NCI-H2196 treated with DMSO at 0.1 percent for 48 hours (cell line): ENCODE measurements around the gene PNLDC1.
"Not testable (repeated sequence)": the region's sequence is repeated elsewhere in the genome, so short reads cannot be mapped to it uniquely, and the experiment has no call there.

Source experiments
- DNase-seq: peaks from one replicate; lab custom pipeline; 2025; ENCODE audit not compliant: unreplicated experiment; lab: John Stamatoyannopoulos, UW

The PNLDC1 gene

GRCh38 chr6:159844737-159845645, 44.9 kb downstream of the PNLDC1 start:
- no peak for DNase-seq

- not testable (repeated sequence) for DNase-seq
These were observed 48.5 kb downstream of the PNLDC1 start for GRCh38 chr6:159848552-159848951.

GRCh38 chr6:159849851-159850250, 49.8 kb downstream of the PNLDC1 start:
- DNase-seq = not testable (repeated sequence)

GRCh38 chr6:159852877-159853276, 52.8 kb downstream of the PNLDC1 start:
- DNase-seq = no peak

GRCh38 chr6:159853754-159854153, 53.7 kb downstream of the PNLDC1 start:
- DNase-seq = no peak

- no peak for DNase-seq
These were observed 54.9 kb downstream of the PNLDC1 start for GRCh38 chr6:159854959-159855358.

GRCh38 chr6:159858259-159858658, 58.2 kb downstream of the PNLDC1 start:
- DNase-seq = no peak

- DNase-seq = no peak
These were observed 60.4 kb downstream of the PNLDC1 start for GRCh38 chr6:159860482-159860881.

GRCh38 chr6:159862103-159862502, 62.0 kb downstream of the PNLDC1 start:
- no peak for DNase-seq

GRCh38 chr6:159863341-159863740, 63.3 kb downstream of the PNLDC1 start:
- not testable (repeated sequence) for DNase-seq

GRCh38 chr6:159865226-159865920, 65.3 kb downstream of the PNLDC1 start:
- no peak for DNase-seq

- no peak for DNase-seq
These were observed 66.5 kb downstream of the PNLDC1 start for GRCh38 chr6:159866286-159867247.
